ENCODE data around the gene DCANP1.

DNA sequence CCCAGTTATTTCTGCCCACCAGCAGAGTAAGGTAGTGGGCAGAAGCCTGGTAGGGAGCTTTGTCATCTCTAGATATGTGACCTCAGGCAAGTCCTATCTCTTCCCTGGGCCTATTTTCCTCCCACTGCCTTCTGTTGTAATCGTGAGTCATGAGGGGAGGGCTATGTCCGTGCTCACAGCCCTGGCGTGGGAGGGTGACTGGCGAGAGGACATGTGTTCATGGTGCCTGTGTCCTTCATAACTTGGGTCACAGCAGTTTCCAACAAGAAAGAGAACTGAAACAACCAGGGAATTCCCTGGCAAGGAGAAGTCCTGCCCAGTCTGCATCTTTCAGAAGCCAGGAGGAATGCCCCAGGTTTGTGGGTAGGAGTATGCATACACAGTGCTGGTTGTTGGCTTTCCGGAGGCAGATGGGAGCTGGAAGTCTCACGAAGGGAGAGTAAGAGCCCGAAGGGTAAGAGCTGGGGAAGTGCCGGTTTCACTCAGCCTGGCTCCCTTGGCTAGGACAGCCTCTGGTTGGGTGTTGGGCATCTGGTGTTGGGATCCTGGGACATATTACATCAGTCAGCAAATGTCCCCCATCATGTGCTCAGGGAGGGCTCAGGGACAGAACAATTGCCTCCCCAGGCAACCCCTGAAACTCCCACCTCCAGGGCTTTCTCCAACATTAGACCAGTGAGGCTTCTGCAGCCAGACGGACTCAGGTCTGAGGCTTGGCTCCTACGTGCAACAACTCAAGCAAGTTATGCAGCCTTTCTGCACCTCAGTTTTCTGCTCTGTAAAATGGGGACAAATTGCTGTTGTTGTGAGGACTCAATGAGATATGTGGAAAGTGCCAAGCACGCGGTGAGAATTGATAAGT is 9.3 kb upstream of the DCANP1 start:
- TF ChIP-seq, protein P1, sequence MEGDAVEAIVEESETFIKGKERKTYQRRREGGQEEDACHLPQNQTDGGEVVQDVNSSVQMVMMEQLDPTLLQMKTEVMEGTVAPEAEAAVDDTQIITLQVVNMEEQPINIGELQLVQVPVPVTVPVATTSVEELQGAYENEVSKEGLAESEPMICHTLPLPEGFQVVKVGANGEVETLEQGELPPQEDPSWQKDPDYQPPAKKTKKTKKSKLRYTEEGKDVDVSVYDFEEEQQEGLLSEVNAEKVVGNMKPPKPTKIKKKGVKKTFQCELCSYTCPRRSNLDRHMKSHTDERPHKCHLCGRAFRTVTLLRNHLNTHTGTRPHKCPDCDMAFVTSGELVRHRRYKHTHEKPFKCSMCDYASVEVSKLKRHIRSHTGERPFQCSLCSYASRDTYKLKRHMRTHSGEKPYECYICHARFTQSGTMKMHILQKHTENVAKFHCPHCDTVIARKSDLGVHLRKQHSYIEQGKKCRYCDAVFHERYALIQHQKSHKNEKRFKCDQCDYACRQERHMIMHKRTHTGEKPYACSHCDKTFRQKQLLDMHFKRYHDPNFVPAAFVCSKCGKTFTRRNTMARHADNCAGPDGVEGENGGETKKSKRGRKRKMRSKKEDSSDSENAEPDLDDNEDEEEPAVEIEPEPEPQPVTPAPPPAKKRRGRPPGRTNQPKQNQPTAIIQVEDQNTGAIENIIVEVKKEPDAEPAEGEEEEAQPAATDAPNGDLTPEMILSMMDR (IDR thresholded peaks at IDR 0.05; ENCODE audit: poor library complexity) = no peak
- TF ChIP-seq EZH2 (IDR thresholded peaks at IDR 0.05; ENCODE audit: borderline replicate concordance) (no peak), EZH2phosphoT487 (IDR thresholded peaks at IDR 0.05; ENCODE audit: low read depth, severe bottlenecking, unreplicated experiment) (no peak)
